ENCODE results near the gene ZNF436. TPM values are rescaled to one million over a fixed set of nuclear protein-coding genes. Genes with fewer than 3 reads are reported as not detected.
"Not testable (repeated sequence)": the region's sequence is repeated elsewhere in the genome, so short reads cannot be mapped to it uniquely, and the experiment has no call there.

ZNF436 gene
- total RNA-seq, 1 donor from 2014 or later, result 6.0 TPM

GRCh38 chr1:23331713-23332112 lies 37.9 kb downstream of the ZNF436 start:
- intact Hi-C loops (cut with micrococcal nuclease), result no loop called here

GRCh38 chr1:23330846-23331245 lies 38.8 kb downstream of the ZNF436 start:
- intact Hi-C loops (cut with micrococcal nuclease), result no loop called here

- intact Hi-C loops (cut with micrococcal nuclease), result no loop called here
Measured at GRCh38 chr1:23325393-23325792, 44.2 kb downstream of the ZNF436 start.

- intact Hi-C loops (cut with micrococcal nuclease), result no loop called here
Measured at GRCh38 chr1:23322770-23323169, 46.9 kb downstream of the ZNF436 start.

GRCh38 chr1:23310280-23310679 lies 59.4 kb downstream of the ZNF436 start:
- intact Hi-C loops (cut with micrococcal nuclease), result not testable (repeated sequence)

Other genes starting within 250 kb of the ZNF436 start
- gene LUZP1, start 201.0 kb downstream of the ZNF436 start, total RNA-seq, result 23.2 and 25.8 TPM in 2 replicates
- gene HTR1D, start 152.3 kb downstream of the ZNF436 start, total RNA-seq, result not detected in 2 replicates
- 194 and 207 TPM in 2 replicates for gene HNRNPR, start 25.6 kb downstream of the ZNF436 start, total RNA-seq
- gene TCEA3, start 54.9 kb upstream of the ZNF436 start, total RNA-seq, result 4.9 and 5.5 TPM in 2 replicates
- 0.22 and 0.32 TPM in 2 replicates for gene ASAP3, start 114.3 kb upstream of the ZNF436 start, total RNA-seq
- gene E2F2, start 161.4 kb upstream of the ZNF436 start, total RNA-seq, result 72.5 and 78.8 TPM in 2 replicates
- 8.2 and 10.8 TPM in 2 replicates for gene ID3, start 189.7 kb upstream of the ZNF436 start, total RNA-seq